Endothelial cell of umbilical vein (primary cell): ENCODE measurements around the gene ARHGAP27. TPM values are rescaled to one million over a fixed set of nuclear protein-coding genes. Genes with fewer than 3 reads are reported as not detected.

ENCODE experiments used
- BruUV-seq: library from RNA; stranded (reverse); fragments of 400-500 nt; replicated peaks from 2 replicates; lab custom pipeline; 2021; lab: Mats Ljungman, UMichigan
- CTCF ChIA-PET: fragments of 300-600, 350-600 bp; sonication (Branson Sonifier 250); formaldehyde crosslinking; loops from one replicate; lab custom pipeline; 2021; ENCODE audit warnings: antibody characterized with exemption, inconsistent platforms; lab: Charles Lee
- POLR2A ChIA-PET: fragments of 300-600, 350-600 bp; sonication (Branson Sonifier 250); formaldehyde crosslinking; loops from one replicate; lab custom pipeline; 2021; ENCODE audit warnings: antibody characterized with exemption, inconsistent platforms; lab: Charles Lee
- DNase-seq: peaks from one replicate; pipeline ENCODE4 v3.0.0-alpha.2; 2011; ENCODE audit warnings: low read depth, low spot score
- FAIRE-seq: peaks from 2 replicates; lab custom pipeline; 2011; peaks lifted over from hg19 to GRCh38; lab: Jason Lieb, UNC
- H2AFZ ChIP-seq: 2 replicates; pipeline ENCODE4 v1.6.0; 2012; ENCODE audit warnings: low read depth, low read length, control low read depth, inconsistent platforms
- H3K27ac ChIP-seq: 2 replicates; pipeline ENCODE4 v1.5.1; 2011; ENCODE audit warnings: low read depth, mild to moderate bottlenecking, control low read depth, low read length, moderate library complexity; ENCODE audit not compliant: insufficient read depth
- H3K27me3 ChIP-seq, 2 experiments: 2 replicates each; pipeline versions ENCODE4 v1.6.0 to v1.6.1; 2011; ENCODE audit warnings: low read length in 2 of 2, mixed read lengths in 1 of 2; ENCODE audit not compliant: control insufficient read depth in 2 of 2, insufficient read depth in 2 of 2
- H3K36me3 ChIP-seq, 2 experiments: 2 replicates in 1 of 2; 3 replicates in 1 of 2; pipeline ENCODE4 v1.5.1; 2011; ENCODE audit warnings: low read length in 2 of 2, mild to moderate bottlenecking in 1 of 2, moderate library complexity in 1 of 2; ENCODE audit not compliant: control insufficient read depth in 2 of 2, insufficient read depth in 2 of 2; ENCODE audit errors: extremely low read depth in 1 of 2
- H3K4me1 ChIP-seq: 3 replicates; pipeline ENCODE4 v1.5.1; 2011; ENCODE audit warnings: mild to moderate bottlenecking, low read length; ENCODE audit not compliant: control insufficient read depth, insufficient read depth; ENCODE audit errors: extremely low read depth
- H3K4me2 ChIP-seq: 2 replicates; pipeline ENCODE4 v1.6.1; 2011; ENCODE audit warnings: low read length, control low read depth, mixed read lengths; ENCODE audit not compliant: insufficient read depth
- H3K4me3 ChIP-seq, 3 experiments: fragments of 200-600 bp in 1 of 3; sonication (generic), shearing (Covaris generic) in 1 of 3; replicated peaks in 1 of 3; 2 replicates each; pipeline ENCODE4 v1.5.1; 2011 to 2016; ENCODE audit warnings: control low read depth in 3 of 3, low read length in 3 of 3, mild to moderate bottlenecking in 2 of 3, inconsistent platforms in 1 of 3, low read depth in 1 of 3, moderate library complexity in 1 of 3; ENCODE audit not compliant: insufficient read depth in 1 of 3
- H3K79me2 ChIP-seq: 2 replicates; pipeline ENCODE4 v1.6.0; 2012; ENCODE audit warnings: low read length, inconsistent platforms; ENCODE audit not compliant: control insufficient read depth, insufficient read depth
- H3K9ac ChIP-seq: replicated peaks from 2 replicates; pipeline ENCODE3; 2011; ENCODE audit warnings: low read length, control low read depth; ENCODE audit not compliant: insufficient read depth; ENCODE audit errors: extremely low read depth
- H3K9me1 ChIP-seq: replicated peaks from 3 replicates; pipeline ENCODE4 v1.6.0; 2011; ENCODE audit warnings: mild to moderate bottlenecking, low read length; ENCODE audit not compliant: control insufficient read depth, insufficient read depth; ENCODE audit errors: extremely low read depth
- H3K9me3 ChIP-seq: replicated peaks from 2 replicates; pipeline ENCODE4 v1.5.1; 2012; ENCODE audit warnings: low read length, inconsistent platforms; ENCODE audit not compliant: control insufficient read depth, insufficient read depth
- H4K20me1 ChIP-seq: replicated peaks from 2 replicates; pipeline ENCODE3; 2011; ENCODE audit warnings: mild to moderate bottlenecking, low read length; ENCODE audit not compliant: control insufficient read depth, insufficient read depth; ENCODE audit errors: extremely low read depth
- CTCF ChIP-seq, 2 donors: IDR thresholded peaks; 1 replicate in 1 of 2; 2 replicates in 1 of 2; pipeline ENCODE4 v1.5.1; 2011; ENCODE audit warnings: low read length in 2 of 2, mild to moderate bottlenecking in 2 of 2, moderate library complexity in 2 of 2, control low read depth in 1 of 2, inconsistent platforms in 1 of 2, low read depth in 1 of 2; ENCODE audit not compliant: insufficient read depth in 1 of 2; ENCODE audit errors: extremely low read depth in 1 of 2
- EZH2 ChIP-seq: IDR thresholded peaks from 2 replicates; pipeline ENCODE4 v1.6.1; 2012; ENCODE audit warnings: borderline replicate concordance, low read depth, mild to moderate bottlenecking, moderate library complexity, low read length, inconsistent platforms; ENCODE audit not compliant: severe bottlenecking
- FOS ChIP-seq: IDR thresholded peaks from 2 replicates; pipeline ENCODE4 v1.6.1; 2011; ENCODE audit warnings: mild to moderate bottlenecking, low read length, moderate library complexity, borderline replicate concordance; ENCODE audit not compliant: insufficient read depth
- GATA2 ChIP-seq: IDR thresholded peaks from 2 replicates; pipeline ENCODE4 v1.7.0; 2011; ENCODE audit warnings: low read depth, mild to moderate bottlenecking, moderate library complexity, mixed read lengths, low read length; ENCODE audit not compliant: insufficient read length, insufficient read depth
- JUN ChIP-seq: IDR thresholded peaks from 2 replicates; pipeline ENCODE4 v1.6.1; 2011; ENCODE audit warnings: borderline replicate concordance, low read depth; ENCODE audit not compliant: insufficient read length, insufficient read depth
- MAX ChIP-seq: IDR thresholded peaks from 2 replicates; pipeline ENCODE4 v1.6.1; 2011; ENCODE audit not compliant: insufficient read depth, insufficient read length
- MYC ChIP-seq: IDR thresholded peaks from one replicate; pipeline ENCODE4 v1.6.1; 2011; ENCODE audit warnings: mild to moderate bottlenecking, low read depth, low read length
- POLR2A ChIP-seq: IDR thresholded peaks from 2 replicates; pipeline ENCODE4 v1.6.1; 2012; ENCODE audit warnings: low read depth, mild to moderate bottlenecking, control low read depth, low read length
- POLR2AphosphoS5 ChIP-seq: IDR thresholded peaks from 2 replicates; pipeline ENCODE4 v1.6.1; 2012; ENCODE audit warnings: low read depth, mild to moderate bottlenecking, control low read depth, low read length, moderate library complexity; ENCODE audit not compliant: insufficient read depth
- dilution Hi-C: fragments of 300-500 bp; cut with MboI; formaldehyde crosslinking; loops from one replicate; pipeline ENCODE4 v1.15.0; 2019; ENCODE audit warnings: low sequenced_read_pairs; ENCODE audit not compliant: extremely low pct_ligation_motif_present
- intact Hi-C: fragments of 100-400 bp; cut with micrococcal nuclease; formaldehyde crosslinking; loops from one replicate; pipeline ENCODE4 v1.10.0; 2022
- polyA plus RNA-seq, 4 experiments: library from polyadenylated mRNA; depleted of rRNA in 3 of 4; stranded (reverse) in 3 of 4; unstranded in 1 of 4; fragments of >200 nt; gene quantifications; 2 replicates each; pipeline versions ENCODE4 v1.2.1 to v1.2.3, GENCODE V29; 2011 to 2012; ENCODE audit warnings: missing spikeins in 1 of 4
- total RNA-seq: library from RNA; stranded (reverse); gene quantifications from 2 replicates; pipeline ENCODE4 v1.2.3, GENCODE V29; 2021

ARHGAP27 gene
- total and polyA plus RNA-seq, 2 donors (not counting 3 experiments of a cell fraction or from before 2014, with no cell fraction given), result 21.0 to 47.0 TPM

GRCh38 chr17:45408611-45409421 lies 23.9 kb downstream of the ARHGAP27 start:
- Histone ChIP-seq H3K79me2 (no peaks in the 10 kb centered on the region), H4K20me1 (no peaks in the 10 kb centered on the region), H3K9ac (no peak overlapping the region), H3K9me3 (no peaks in the 10 kb centered on the region), H3K27me3 (no peaks in the 10 kb centered on the region), H2AFZ (no peak overlapping the region), H3K27ac (no peak overlapping the region), H3K36me3 (peaks cover 0 to 14% of the 10 kb centered on the region in 2 experiments), H3K4me2 (no peak overlapping the region), H3K9me1 (no peaks in the 10 kb centered on the region), H3K4me1 (peaks cover 12% of the 10 kb centered on the region), H3K4me3 (no peak overlapping the region)
- no peak for TF ChIP-seq POLR2A
- no peak for TF ChIP-seq FOS
- no peak for TF ChIP-seq JUN
- no peak for TF ChIP-seq EZH2
- TF ChIP-seq POLR2AphosphoS5, result no peak
- no peak for TF ChIP-seq MAX
- no peak for TF ChIP-seq GATA2
- TF ChIP-seq MYC, result no peak
- no peak for TF ChIP-seq CTCF (IDR thresholded peaks at IDR 0.05; ENCODE audit: extremely low read depth in 1 of 2, insufficient read depth in 1 of 2, low read depth in 1 of 2, low read length in 2 of 2)
- no TSS peak for BruUV-seq
- intact Hi-C loops (no loop called here), dilution Hi-C loops (no loop called here)
- FAIRE-seq (no peak), DNase-seq (no peak)
- ChIA-PET POLR2A (no interaction called here), CTCF (interaction anchor here (0.9 to 1.8 kb wide), 3 partner anchors 131 to 190 kb away, joined by 3 to 5 read pairs (median 4); no protein-coding TSS in a partner anchor)
